HG03175 (cell line): Measurements from ENCODE around the gene CHCHD6.

ENCODE experiments used
- ATAC-seq: cut with Tn5 transposase; IDR thresholded peaks from one replicate; pipeline ENCODE4 v1.9.1; 2021; ENCODE audit warnings: mild to moderate bottlenecking, moderate library complexity; ENCODE audit not compliant: unreplicated experiment

CHCHD6 gene

GRCh38 chr3:126914226-126914625 is 210.2 kb downstream of the CHCHD6 start:
- no peak for ATAC-seq

GRCh38 chr3:126915015-126915414 is 211.0 kb downstream of the CHCHD6 start:
- no peak for ATAC-seq

- no peak for ATAC-seq
These were observed 212.5 kb downstream of the CHCHD6 start for GRCh38 chr3:126916546-126916945.

GRCh38 chr3:126917232-126917804 is 213.3 kb downstream of the CHCHD6 start:
- no peak for ATAC-seq

GRCh38 chr3:126918355-126918821 is 214.3 kb downstream of the CHCHD6 start:
- ATAC-seq: no peak

GRCh38 chr3:126921085-126921824 is 217.2 kb downstream of the CHCHD6 start:
- ATAC-seq: no peak

GRCh38 chr3:126922466-126922865 is 218.4 kb downstream of the CHCHD6 start:
- no peak for ATAC-seq

- no peak for ATAC-seq
These were observed 219.4 kb downstream of the CHCHD6 start for GRCh38 chr3:126923423-126923822.

GRCh38 chr3:126923895-126924294 is 219.9 kb downstream of the CHCHD6 start:
- no peak for ATAC-seq

- no peak for ATAC-seq
These were observed 220.4 kb downstream of the CHCHD6 start for GRCh38 chr3:126924458-126924857.

- no peak for ATAC-seq
These were observed 221.6 kb downstream of the CHCHD6 start for GRCh38 chr3:126925411-126926171.

GRCh38 chr3:126926684-126927400 is 222.8 kb downstream of the CHCHD6 start:
- no peak for ATAC-seq

GRCh38 chr3:126927401-126927750 is 223.3 kb downstream of the CHCHD6 start:
- no peak for ATAC-seq

GRCh38 chr3:126927846-126928245 is 223.8 kb downstream of the CHCHD6 start:
- no peak for ATAC-seq

- no peak for ATAC-seq
These were observed 225.0 kb downstream of the CHCHD6 start for GRCh38 chr3:126928921-126929474.

- no peak for ATAC-seq
These were observed 227.0 kb downstream of the CHCHD6 start for GRCh38 chr3:126930936-126931600.

GRCh38 chr3:126931806-126932187 is 227.8 kb downstream of the CHCHD6 start:
- ATAC-seq: no peak

- ATAC-seq: no peak
These were observed 228.3 kb downstream of the CHCHD6 start for GRCh38 chr3:126932188-126932931.

- no peak for ATAC-seq
These were observed 230.0 kb downstream of the CHCHD6 start for GRCh38 chr3:126934031-126934531.

GRCh38 chr3:126934991-126935390 is 231.0 kb downstream of the CHCHD6 start:
- no peak for ATAC-seq
